Mesothelial cell of epicardium (in vitro differentiated cells): ENCODE results near the gene NFIB. TPM values are rescaled to one million over a fixed set of nuclear protein-coding genes. Genes with fewer than 3 reads are reported as not detected.

ENCODE experiments used
- DNase-seq, 2 experiments: peaks; one replicate each; pipeline ENCODE4 v3.0.0; 2021; ENCODE audit warnings: low spot score in 2 of 2; ENCODE audit not compliant: unreplicated experiment in 2 of 2
- H3K27ac Mint-ChIP-seq: 2 replicates; pipeline ENCODE4 v1.8.0; 2021; ENCODE audit warnings: mixed read lengths
- H3K27me3 Mint-ChIP-seq: 2 replicates; pipeline ENCODE4 v1.8.0; 2021; ENCODE audit warnings: low read depth, mixed read lengths
- H3K36me3 Mint-ChIP-seq: 2 replicates; pipeline ENCODE4 v1.8.0; 2021; ENCODE audit warnings: mixed read lengths
- H3K4me1 Mint-ChIP-seq: 2 replicates; pipeline ENCODE4 v1.8.0; 2021; ENCODE audit warnings: mixed read lengths
- H3K4me3 Mint-ChIP-seq: 2 replicates; pipeline ENCODE4 v1.8.0; 2021; ENCODE audit warnings: mild to moderate bottlenecking, moderate library complexity, mixed read lengths
- H3K9me3 Mint-ChIP-seq: 2 replicates; pipeline ENCODE4 v1.8.0; 2021; ENCODE audit warnings: mixed read lengths
- total RNA-seq: library from RNA; stranded (reverse); gene quantifications from 3 replicates; pipeline ENCODE4 v1.2.1, GENCODE V29; 2021
- TF ChIP-seq, protein P1 (sequence below): fragments of 200-600 bp; sonication (generic); IDR thresholded peaks from one replicate; pipeline ENCODE4 v1.5.0; 2021; ENCODE audit warnings: antibody characterized with exemption; ENCODE audit not compliant: unreplicated experiment

NFIB gene
- total RNA-seq, 1 donor from 2014 or later, result 230 TPM

DNA sequence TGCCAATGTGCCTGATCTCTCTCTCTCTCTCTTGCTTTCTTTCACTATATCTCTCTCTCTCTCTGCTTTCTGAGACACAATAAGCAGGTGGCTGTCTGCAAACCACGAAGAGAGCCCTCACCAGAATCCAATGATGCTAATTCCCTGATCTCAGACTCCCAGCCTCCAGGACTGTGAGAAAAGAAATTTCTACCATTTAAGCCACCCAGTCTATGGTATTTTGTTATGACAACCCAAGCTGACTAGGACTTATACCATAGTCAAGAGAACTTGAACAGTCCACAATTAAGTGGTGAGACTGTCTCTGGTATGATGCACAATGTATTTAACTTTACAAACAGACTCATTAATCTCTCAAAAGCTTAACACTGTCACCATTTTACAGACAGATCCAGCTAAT is 67.0 kb downstream of the NFIB start:
- Mint-ChIP-seq H3K27ac (peak overlapping the region; percentile 87), H3K4me3 (no peak overlapping the region), H3K4me1 (peaks cover 87% of the 10 kb centered on the region), H3K9me3 (no peaks in the 10 kb centered on the region), H3K27me3 (no peaks in the 10 kb centered on the region), H3K36me3 (peaks cover 3% of the 10 kb centered on the region)
- TF ChIP-seq, protein P1, sequence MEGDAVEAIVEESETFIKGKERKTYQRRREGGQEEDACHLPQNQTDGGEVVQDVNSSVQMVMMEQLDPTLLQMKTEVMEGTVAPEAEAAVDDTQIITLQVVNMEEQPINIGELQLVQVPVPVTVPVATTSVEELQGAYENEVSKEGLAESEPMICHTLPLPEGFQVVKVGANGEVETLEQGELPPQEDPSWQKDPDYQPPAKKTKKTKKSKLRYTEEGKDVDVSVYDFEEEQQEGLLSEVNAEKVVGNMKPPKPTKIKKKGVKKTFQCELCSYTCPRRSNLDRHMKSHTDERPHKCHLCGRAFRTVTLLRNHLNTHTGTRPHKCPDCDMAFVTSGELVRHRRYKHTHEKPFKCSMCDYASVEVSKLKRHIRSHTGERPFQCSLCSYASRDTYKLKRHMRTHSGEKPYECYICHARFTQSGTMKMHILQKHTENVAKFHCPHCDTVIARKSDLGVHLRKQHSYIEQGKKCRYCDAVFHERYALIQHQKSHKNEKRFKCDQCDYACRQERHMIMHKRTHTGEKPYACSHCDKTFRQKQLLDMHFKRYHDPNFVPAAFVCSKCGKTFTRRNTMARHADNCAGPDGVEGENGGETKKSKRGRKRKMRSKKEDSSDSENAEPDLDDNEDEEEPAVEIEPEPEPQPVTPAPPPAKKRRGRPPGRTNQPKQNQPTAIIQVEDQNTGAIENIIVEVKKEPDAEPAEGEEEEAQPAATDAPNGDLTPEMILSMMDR, result no peak
- DNase-seq, result no peak

DNA sequence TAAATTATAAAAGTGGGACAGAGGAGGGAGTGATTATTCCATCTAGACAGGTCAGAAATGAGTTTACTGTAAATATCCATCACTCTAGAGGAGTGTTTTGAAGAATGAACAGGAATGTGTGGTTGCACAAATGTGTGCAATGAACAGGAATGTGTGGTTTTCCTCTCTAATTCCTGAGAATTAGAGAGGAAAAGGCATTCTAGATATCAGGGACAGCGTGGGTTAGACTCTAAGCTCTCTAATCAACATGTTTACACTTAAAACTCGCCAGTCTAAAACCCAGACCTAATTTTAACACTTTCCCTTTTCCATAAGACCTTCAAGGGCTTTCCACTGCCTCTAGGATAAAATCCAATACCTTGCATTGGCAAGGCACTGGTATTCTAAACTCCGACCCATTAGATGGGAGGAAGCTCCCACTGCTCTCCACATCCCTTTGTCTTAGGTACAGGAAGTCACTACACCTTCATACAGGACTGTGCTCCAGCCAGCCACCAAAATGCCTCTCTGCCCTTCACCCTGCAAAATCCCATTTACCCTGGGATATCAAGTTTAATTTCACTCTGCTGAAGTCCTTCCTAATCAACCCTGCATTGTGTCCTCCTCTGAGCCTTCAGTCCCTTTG is 67.9 kb downstream of the NFIB start:
- no peaks in the 10 kb centered on the region for H3K9me3 Mint-ChIP-seq

GRCh38 chr9:14243514-14244042 is 70.4 kb downstream of the NFIB start:
- no peak overlapping the region for H3K4me3 Mint-ChIP-seq
- TF ChIP-seq, protein P1, result no peak
- no peaks in the 10 kb centered on the region for H3K27me3 Mint-ChIP-seq
- H3K27ac Mint-ChIP-seq, result peak overlapping the region; percentile 90
- H3K4me1 Mint-ChIP-seq, result peaks cover 85% of the 10 kb centered on the region
- peaks cover 2% of the 10 kb centered on the region for H3K36me3 Mint-ChIP-seq
- H3K9me3 Mint-ChIP-seq, result no peaks in the 10 kb centered on the region
- DNase-seq, result no peak

More for the DNA sequence above, 67.9 kb downstream of the NFIB start:
- peak overlapping the region; percentile 27 for H3K27ac Mint-ChIP-seq
- H3K27me3 Mint-ChIP-seq, result no peaks in the 10 kb centered on the region
- H3K4me3 Mint-ChIP-seq, result no peak overlapping the region
- TF ChIP-seq, protein P1, result no peak
- no peak for DNase-seq
- H3K36me3 Mint-ChIP-seq, result peaks cover 3% of the 10 kb centered on the region
- H3K4me1 Mint-ChIP-seq, result peaks cover 87% of the 10 kb centered on the region

DNA sequence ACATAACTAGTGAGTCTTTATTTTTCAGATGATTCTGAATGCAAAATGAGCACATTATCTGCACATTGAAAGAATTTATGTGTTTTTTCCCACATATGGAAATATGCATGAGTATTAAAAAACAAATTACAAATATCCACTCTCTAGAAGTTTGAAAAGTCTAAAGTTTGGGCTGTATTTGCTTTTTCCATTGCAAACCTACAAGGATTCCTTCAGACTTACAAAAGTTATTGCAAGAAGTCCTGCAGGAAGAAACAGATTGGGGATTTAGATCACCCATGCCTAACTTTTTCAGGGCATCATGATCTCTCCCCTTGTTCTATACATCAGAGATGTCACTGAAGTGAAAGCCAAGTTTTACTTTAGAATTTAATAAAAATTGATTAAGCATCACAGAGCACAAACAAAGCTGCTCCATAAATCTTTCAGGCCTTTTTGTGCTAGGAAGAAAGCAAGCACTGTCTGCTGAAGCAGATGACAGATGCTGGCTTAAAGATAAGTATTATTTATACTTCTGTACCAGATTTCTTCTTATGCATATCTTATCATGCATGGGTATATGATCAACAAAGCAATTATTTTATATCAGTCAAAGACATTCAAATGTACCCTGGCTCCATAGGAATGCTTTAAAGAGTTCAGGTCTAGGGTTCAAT is 71.7 kb downstream of the NFIB start:
- no peak overlapping the region for H3K4me3 Mint-ChIP-seq
- H3K27me3 Mint-ChIP-seq, result no peaks in the 10 kb centered on the region
- TF ChIP-seq, protein P1, result no peak
- H3K36me3 Mint-ChIP-seq, result peaks cover under 1% of the 10 kb centered on the region
- DNase-seq, result no peak
- H3K27ac Mint-ChIP-seq, result peak overlapping the region; percentile 90
- H3K4me1 Mint-ChIP-seq, result peaks cover 93% of the 10 kb centered on the region
- no peaks in the 10 kb centered on the region for H3K9me3 Mint-ChIP-seq

DNA sequence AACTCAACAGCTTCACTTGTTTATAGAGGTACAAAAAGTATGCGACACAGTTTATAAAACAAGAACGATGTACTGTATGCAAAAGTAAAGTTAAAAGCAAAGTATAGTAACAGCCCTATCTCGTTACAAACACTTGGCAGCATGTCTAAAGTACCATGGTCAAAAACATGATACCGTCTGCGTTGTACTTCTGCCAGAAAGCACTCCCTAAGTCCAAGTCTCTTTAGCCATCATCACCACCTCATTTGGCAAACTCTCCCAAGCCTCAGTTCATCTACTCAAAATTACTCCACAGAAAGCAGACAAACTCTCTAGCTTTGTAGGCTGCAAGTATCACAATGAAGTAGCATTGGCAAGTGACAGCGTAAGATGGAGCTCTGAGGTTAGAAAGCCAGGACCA is 73.4 kb downstream of the NFIB start:
- Mint-ChIP-seq H3K4me1 (peaks cover 93% of the 10 kb centered on the region), H3K9me3 (no peaks in the 10 kb centered on the region), H3K27me3 (no peaks in the 10 kb centered on the region), H3K27ac (peak overlapping the region; percentile 86), H3K4me3 (no peak overlapping the region), H3K36me3 (peaks cover 1% of the 10 kb centered on the region)
- TF ChIP-seq, protein P1, result no peak
- DNase-seq, result no peak
